ENCODE data around the gene TBK1.

GRCh38 chr12:64457032-64457431 is 5.1 kb downstream of the TBK1 start:
- TF ChIP-seq CTCF (IDR thresholded peaks at IDR 0.05) (no peak), POLR2A (IDR thresholded peaks at IDR 0.05) (no peak), EP300 (IDR thresholded peaks at IDR 0.05) (no peak)

Data from ovary (tissue), 3 donors.